Stimulated activated CD4-positive, alpha-beta T cell treated with anti-CD3 and anti-CD28 coated beads, Interleukin-1b, Interleukin-23, amount 100 ng/mL, for 1 hour (primary cell): ENCODE results near the gene CASK.
"Not testable (repeated sequence)": the region's sequence is repeated elsewhere in the genome, so short reads cannot be mapped to it uniquely, and the experiment has no call there.

ENCODE experiments used
- DNase-seq, 2 donors: peaks; one replicate each; pipeline ENCODE4 v3.0.0-alpha.2; 2020; ENCODE audit warnings: low read depth in 2 of 2

Gene CASK

GRCh38 chrX:41621222-41621723, 302.1 kb downstream of the CASK start:
- no peak for DNase-seq

- no peak for DNase-seq
Measured at GRCh38 chrX:41619221-41619620, 304.1 kb downstream of the CASK start.

GRCh38 chrX:41616935-41617334, 306.4 kb downstream of the CASK start:
- no peak for DNase-seq

- DNase-seq = no peak
Measured at GRCh38 chrX:41616255-41616654, 307.1 kb downstream of the CASK start.

GRCh38 chrX:41608244-41608643, 315.1 kb downstream of the CASK start:
- DNase-seq = no peak

- DNase-seq = no peak
Measured at GRCh38 chrX:41607264-41607832, 316.0 kb downstream of the CASK start.

- DNase-seq = not testable (repeated sequence)
Measured at GRCh38 chrX:41606057-41606456, 317.3 kb downstream of the CASK start.

GRCh38 chrX:41604766-41605543, 318.4 kb downstream of the CASK start:
- DNase-seq = no peak

GRCh38 chrX:41604177-41604576, 319.2 kb downstream of the CASK start:
- DNase-seq = no peak

- no peak for DNase-seq
Measured at GRCh38 chrX:41603596-41603995, 319.8 kb downstream of the CASK start.

- DNase-seq = no peak
Measured at GRCh38 chrX:41602816-41603345, 320.5 kb downstream of the CASK start.

GRCh38 chrX:41600291-41600690, 323.1 kb downstream of the CASK start:
- DNase-seq = no peak

GRCh38 chrX:41599507-41599906, 323.8 kb downstream of the CASK start:
- DNase-seq = no peak

GRCh38 chrX:41596596-41596995, 326.8 kb downstream of the CASK start:
- no peak for DNase-seq

- DNase-seq = no peak
Measured at GRCh38 chrX:41594634-41595033, 328.7 kb downstream of the CASK start.

GRCh38 chrX:41591906-41592305, 331.4 kb downstream of the CASK start:
- DNase-seq = no peak

- no peak for DNase-seq
Measured at GRCh38 chrX:41590641-41591040, 332.7 kb downstream of the CASK start.

- no peak for DNase-seq
Measured at GRCh38 chrX:41589634-41590270, 333.6 kb downstream of the CASK start.

GRCh38 chrX:41588271-41588670, 335.1 kb downstream of the CASK start:
- DNase-seq = no peak

GRCh38 chrX:41580423-41581064, 342.8 kb downstream of the CASK start:
- no peak for DNase-seq

GRCh38 chrX:41563876-41564275, 359.5 kb downstream of the CASK start:
- DNase-seq = no peak

GRCh38 chrX:41561045-41561444, 362.3 kb downstream of the CASK start:
- no peak for DNase-seq
